ENCODE data around the gene SH2D2A.

The SH2D2A gene

DNA sequence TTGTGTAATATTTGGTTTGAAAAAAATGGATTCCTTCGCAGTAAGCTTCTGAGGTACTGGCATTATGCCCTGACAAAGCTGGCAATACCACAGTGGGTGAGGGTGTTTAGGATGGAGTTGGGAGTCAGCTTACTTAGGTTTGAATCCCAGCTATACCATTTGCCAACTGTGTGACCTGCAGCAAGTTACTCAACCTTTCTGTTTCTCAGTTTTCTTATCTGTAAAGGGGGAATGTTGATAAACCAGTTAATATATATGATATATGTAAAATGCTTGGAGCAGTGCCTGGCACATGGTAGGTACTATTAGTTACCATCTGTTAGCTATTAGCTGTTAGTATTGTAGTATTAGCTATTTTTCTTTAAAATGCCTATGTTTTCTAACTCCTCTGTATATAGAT is 60.3 kb downstream of the SH2D2A start:
- no peak for FAIRE-seq
- TF ChIP-seq PAX5 (IDR thresholded peaks at IDR 0.05; ENCODE audit: insufficient read depth, low read length, severe bottlenecking) (no peak), TAF1 (IDR thresholded peaks at IDR 0.05; ENCODE audit: low read depth, low read length) (no peak), SPI1 (IDR thresholded peaks at IDR 0.05; ENCODE audit: low read depth, low read length) (no peak), POLR2A (IDR thresholded peaks at IDR 0.05; ENCODE audit: low read depth, low read length) (no peak), POU2F2 (IDR thresholded peaks at IDR 0.05; ENCODE audit: low read depth, low read length) (no peak), POLR2AphosphoS5 (IDR thresholded peaks at IDR 0.05; ENCODE audit: low read depth, low read length) (no peak)
- DNase-seq (ENCODE audit: insufficient read length, low spot score), result no peak
